ENCODE results near the gene MSANTD3. TPM values are rescaled to one million over a fixed set of nuclear protein-coding genes. Genes with fewer than 3 reads are reported as not detected.

MSANTD3 gene
- total RNA-seq, 1 experiment from 2014 or later = 35.7 TPM

DNA sequence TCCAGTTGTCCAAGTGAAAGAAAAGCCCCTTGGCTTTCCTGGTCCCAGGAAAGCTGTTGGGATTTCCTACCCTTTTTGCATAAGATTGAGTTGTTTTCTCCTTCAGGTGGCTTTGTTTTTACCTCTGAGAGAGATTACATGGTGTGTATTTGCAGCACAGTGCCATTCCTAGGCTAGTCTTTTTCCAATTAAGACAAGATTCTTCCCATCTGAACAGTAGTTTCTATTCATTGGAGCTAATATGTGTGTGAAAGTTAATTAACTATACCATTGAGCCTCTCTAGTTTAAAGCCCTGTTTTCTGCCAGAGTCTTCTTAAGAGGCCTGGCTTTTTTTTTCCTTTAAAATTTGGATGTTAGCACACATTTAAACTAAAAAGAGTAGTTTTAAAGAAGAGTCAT, 20.1 kb downstream of the MSANTD3 start:
- H3K9me3 ChIP-seq (ENCODE audit: control insufficient read depth, low read depth, low read length) = no peaks in the 10 kb centered on the region
- H3K27ac Mint-ChIP-seq = peak overlapping the region; percentile 7 to 87 (median 71); a peak in 4 of 7 replicates
- H3K4me2 ChIP-seq (ENCODE audit: insufficient read depth, insufficient read length, low read length) = no peak overlapping the region
- no peak overlapping the region for H2AK5ac ChIP-seq (ENCODE audit: insufficient read length, low read length)
- H3T11ph ChIP-seq (ENCODE audit: low read length) = no peak overlapping the region
- no peak overlapping the region for H3K9ac ChIP-seq (ENCODE audit: extremely low read depth, insufficient read length, low read length)
- no peak for DNase-seq
- H2BK12ac ChIP-seq (ENCODE audit: insufficient read length, low read depth, low read length) = no peak overlapping the region
- H3K27me3 Mint-ChIP-seq (ENCODE audit: low read depth) = no peaks in the 10 kb centered on the region
- no peak overlapping the region for H2BK15ac ChIP-seq (ENCODE audit: low read depth, low read length)
- H3K79me1 ChIP-seq (ENCODE audit: insufficient read depth, low read depth, low read length, poor library complexity, severe bottlenecking) = no peaks in the 10 kb centered on the region
- H2BK120ac ChIP-seq (ENCODE audit: low read depth, low read length, poor library complexity, severe bottlenecking) = no peak overlapping the region
- no peak overlapping the region for H4K8ac ChIP-seq (replicated peaks; ENCODE audit: insufficient read length, low read depth, low read length)
- no peak overlapping the region for H2BK5ac ChIP-seq (ENCODE audit: insufficient read length, low read length)
- H4K20me1 ChIP-seq (ENCODE audit: control insufficient read depth, insufficient read depth, insufficient read length) = no peaks in the 10 kb centered on the region
- no peak overlapping the region for H4K5ac ChIP-seq (ENCODE audit: insufficient read length, low read depth, low read length)
- no peaks in the 10 kb centered on the region for H3K79me2 ChIP-seq (ENCODE audit: insufficient read depth, low read length)
- H3K36me3 Mint-ChIP-seq (ENCODE audit: insufficient read depth in 1 of 3, low read depth in 3 of 3) = peaks cover 18 to 45% (median 37%) of the 10 kb centered on the region in 3 experiments; a peak in 6 of 7 replicates
- H2BK20ac ChIP-seq (ENCODE audit: low read depth, low read length, poor library complexity, severe bottlenecking) = no peak overlapping the region
- no peaks in the 10 kb centered on the region for H3K23me2 ChIP-seq (ENCODE audit: insufficient read length, low read depth, low read length, poor library complexity, severe bottlenecking)
- H3K27me3 ChIP-seq (ENCODE audit: insufficient read depth, low read length) = no peaks in the 10 kb centered on the region
- no peak overlapping the region for H2AFZ ChIP-seq (ENCODE audit: low read length)
- no peak overlapping the region for H3K18ac ChIP-seq (ENCODE audit: insufficient read length, low read depth, low read length)
- H3K23ac ChIP-seq (ENCODE audit: insufficient read length, low read depth, low read length) = no peak overlapping the region
- no peaks in the 10 kb centered on the region for H3K9me3 Mint-ChIP-seq
- no peak overlapping the region for H4K91ac ChIP-seq (ENCODE audit: insufficient read length, low read depth, low read length)
- no peak overlapping the region for H3K4ac ChIP-seq (ENCODE audit: low read depth, low read length)
- no peak overlapping the region for H3K56ac ChIP-seq (ENCODE audit: insufficient read length, low read depth, low read length)
- H3K4me3 Mint-ChIP-seq = no peak overlapping the region
- TF ChIP-seq, protein P1, sequence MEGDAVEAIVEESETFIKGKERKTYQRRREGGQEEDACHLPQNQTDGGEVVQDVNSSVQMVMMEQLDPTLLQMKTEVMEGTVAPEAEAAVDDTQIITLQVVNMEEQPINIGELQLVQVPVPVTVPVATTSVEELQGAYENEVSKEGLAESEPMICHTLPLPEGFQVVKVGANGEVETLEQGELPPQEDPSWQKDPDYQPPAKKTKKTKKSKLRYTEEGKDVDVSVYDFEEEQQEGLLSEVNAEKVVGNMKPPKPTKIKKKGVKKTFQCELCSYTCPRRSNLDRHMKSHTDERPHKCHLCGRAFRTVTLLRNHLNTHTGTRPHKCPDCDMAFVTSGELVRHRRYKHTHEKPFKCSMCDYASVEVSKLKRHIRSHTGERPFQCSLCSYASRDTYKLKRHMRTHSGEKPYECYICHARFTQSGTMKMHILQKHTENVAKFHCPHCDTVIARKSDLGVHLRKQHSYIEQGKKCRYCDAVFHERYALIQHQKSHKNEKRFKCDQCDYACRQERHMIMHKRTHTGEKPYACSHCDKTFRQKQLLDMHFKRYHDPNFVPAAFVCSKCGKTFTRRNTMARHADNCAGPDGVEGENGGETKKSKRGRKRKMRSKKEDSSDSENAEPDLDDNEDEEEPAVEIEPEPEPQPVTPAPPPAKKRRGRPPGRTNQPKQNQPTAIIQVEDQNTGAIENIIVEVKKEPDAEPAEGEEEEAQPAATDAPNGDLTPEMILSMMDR (conservative IDR thresholded peaks at IDR 0.05) = no peak
- H3K4me1 Mint-ChIP-seq = peaks cover 23 to 25% of the 10 kb centered on the region in 2 experiments
- H3K4me1 ChIP-seq (ENCODE audit: insufficient read depth, low read length) = 0 out of 2 replicates have a peak, but pooled peaks cover 2% of the 10 kb centered on the region
- H3K27ac ChIP-seq (ENCODE audit: insufficient read length, low read depth, low read length) = no peak overlapping the region
- no peak overlapping the region for H3K14ac ChIP-seq (ENCODE audit: insufficient read depth, low read length)
